A549 (cell line): Measurements from ENCODE around the gene GPR52.

Source experiments
- JUN ChIP-seq, 2 experiments: fragments of >200 bp; sonication (Bioruptor Twin); formaldehyde crosslinking; IDR thresholded peaks; 2 replicates in 1 of 2; 3 replicates in 1 of 2; pipeline ENCODE4 v1.6.1; 2016 to 2017
- JUNB ChIP-seq: fragments of >200 bp; sonication (Bioruptor Twin); formaldehyde crosslinking; IDR thresholded peaks from 2 replicates; pipeline ENCODE4 v1.6.1; 2016
- MAZ ChIP-seq: fragments of 150-350 bp; IDR thresholded peaks from 2 replicates; pipeline ENCODE4 v1.6.1; 2014; ENCODE audit warnings: antibody characterized with exemption, low read depth, low read length, borderline replicate concordance
- MYC ChIP-seq: IDR thresholded peaks from 2 replicates; pipeline ENCODE4 v1.6.1; 2012; ENCODE audit warnings: mild to moderate bottlenecking, inconsistent platforms, low read length, improper control_type of control experiment, borderline replicate concordance
- POLR2A ChIP-seq: IDR thresholded peaks from 2 replicates; pipeline ENCODE4 v1.6.1; 2012; ENCODE audit warnings: mild to moderate bottlenecking, low read length
- POLR2AphosphoS2 ChIP-seq: conservative IDR thresholded peaks from 2 replicates; pipeline ENCODE4 v1.6.1; 2012; ENCODE audit warnings: low read length, improper control_type of control experiment, inconsistent platforms
- RCOR1 ChIP-seq: fragments of 150-350 bp; IDR thresholded peaks from 2 replicates; pipeline ENCODE4 v1.6.1; 2014; ENCODE audit warnings: antibody characterized with exemption, low read length, low read depth
- REST ChIP-seq: fragments of 200-600 bp; sonication (generic); IDR thresholded peaks from 2 replicates; pipeline ENCODE4 v1.6.1; 2016; ENCODE audit warnings: antibody characterized with exemption, mild to moderate bottlenecking, moderate library complexity
- RNF2 ChIP-seq: fragments of 200-600 bp; sonication (generic); IDR thresholded peaks from 2 replicates; pipeline ENCODE4 v1.6.1; 2016; ENCODE audit warnings: low read depth, mild to moderate bottlenecking, antibody characterized with exemption, moderate library complexity, borderline replicate concordance
- USF2 ChIP-seq: fragments of 450-650 bp; IDR thresholded peaks from 2 replicates; pipeline ENCODE4 v1.6.1; 2014; ENCODE audit warnings: antibody characterized with exemption
- TF ChIP-seq, protein P1 (sequence below): fragments of >200 bp; sonication (Bioruptor Twin); formaldehyde crosslinking; IDR thresholded peaks from 3 replicates; pipeline ENCODE4 v1.5.1; 2016

GRCh38 chr1:174448974-174449373 lies 1.2 kb downstream of the GPR52 start:
- TF ChIP-seq POLR2A (no peak), RNF2 (no peak), MYC (no peak), RCOR1 (no peak), MAZ (no peak), JUN (IDR thresholded peaks at IDR 0.05) (no peak), JUNB (no peak), POLR2AphosphoS2 (no peak), USF2 (no peak), REST (no peak)
- TF ChIP-seq, protein P1, sequence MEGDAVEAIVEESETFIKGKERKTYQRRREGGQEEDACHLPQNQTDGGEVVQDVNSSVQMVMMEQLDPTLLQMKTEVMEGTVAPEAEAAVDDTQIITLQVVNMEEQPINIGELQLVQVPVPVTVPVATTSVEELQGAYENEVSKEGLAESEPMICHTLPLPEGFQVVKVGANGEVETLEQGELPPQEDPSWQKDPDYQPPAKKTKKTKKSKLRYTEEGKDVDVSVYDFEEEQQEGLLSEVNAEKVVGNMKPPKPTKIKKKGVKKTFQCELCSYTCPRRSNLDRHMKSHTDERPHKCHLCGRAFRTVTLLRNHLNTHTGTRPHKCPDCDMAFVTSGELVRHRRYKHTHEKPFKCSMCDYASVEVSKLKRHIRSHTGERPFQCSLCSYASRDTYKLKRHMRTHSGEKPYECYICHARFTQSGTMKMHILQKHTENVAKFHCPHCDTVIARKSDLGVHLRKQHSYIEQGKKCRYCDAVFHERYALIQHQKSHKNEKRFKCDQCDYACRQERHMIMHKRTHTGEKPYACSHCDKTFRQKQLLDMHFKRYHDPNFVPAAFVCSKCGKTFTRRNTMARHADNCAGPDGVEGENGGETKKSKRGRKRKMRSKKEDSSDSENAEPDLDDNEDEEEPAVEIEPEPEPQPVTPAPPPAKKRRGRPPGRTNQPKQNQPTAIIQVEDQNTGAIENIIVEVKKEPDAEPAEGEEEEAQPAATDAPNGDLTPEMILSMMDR: no peak
